ENCODE measurements around the gene BAD.
A peak's percentile ranks its signal among the peaks of the same experiment; 100 is the strongest.

BAD gene

DNA sequence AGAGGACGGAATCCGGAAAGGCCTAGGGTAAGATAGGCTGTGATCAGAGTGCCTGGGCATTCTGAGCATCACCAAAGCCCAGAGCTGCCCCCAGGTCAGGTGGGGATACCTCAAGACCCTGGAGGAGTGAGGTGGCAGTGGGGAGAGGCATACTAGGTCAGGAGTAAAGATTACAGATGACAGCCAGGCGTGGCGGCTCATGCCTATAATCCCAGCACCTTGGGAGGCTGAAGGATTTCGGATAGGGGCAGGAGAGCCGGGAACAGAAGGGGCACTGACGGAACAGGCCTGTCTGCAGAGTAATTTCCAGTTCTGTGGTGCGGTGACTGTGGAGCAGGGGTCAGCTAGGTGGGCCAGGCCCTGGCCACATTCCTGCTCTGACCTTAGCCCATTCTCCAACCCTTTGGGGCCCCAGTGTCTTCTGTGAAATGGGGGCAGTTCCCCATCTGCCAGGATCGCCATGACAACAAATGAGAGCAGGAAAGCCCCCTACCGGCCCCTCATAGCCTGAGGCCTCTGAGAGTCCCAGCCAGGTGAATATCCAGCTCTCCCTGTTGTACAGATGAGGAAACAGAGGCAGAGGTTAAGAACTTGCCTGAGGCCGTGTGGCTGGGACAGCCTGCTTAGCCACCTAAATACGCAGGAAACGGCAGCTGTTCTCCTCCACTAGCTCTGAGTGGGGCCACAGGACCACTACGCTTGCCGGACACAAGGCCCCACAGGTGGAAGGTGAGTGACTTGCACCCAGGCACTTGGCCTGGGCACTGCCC lies 9.2 kb downstream of the BAD start:
- DNase-seq = no peak

DNA sequence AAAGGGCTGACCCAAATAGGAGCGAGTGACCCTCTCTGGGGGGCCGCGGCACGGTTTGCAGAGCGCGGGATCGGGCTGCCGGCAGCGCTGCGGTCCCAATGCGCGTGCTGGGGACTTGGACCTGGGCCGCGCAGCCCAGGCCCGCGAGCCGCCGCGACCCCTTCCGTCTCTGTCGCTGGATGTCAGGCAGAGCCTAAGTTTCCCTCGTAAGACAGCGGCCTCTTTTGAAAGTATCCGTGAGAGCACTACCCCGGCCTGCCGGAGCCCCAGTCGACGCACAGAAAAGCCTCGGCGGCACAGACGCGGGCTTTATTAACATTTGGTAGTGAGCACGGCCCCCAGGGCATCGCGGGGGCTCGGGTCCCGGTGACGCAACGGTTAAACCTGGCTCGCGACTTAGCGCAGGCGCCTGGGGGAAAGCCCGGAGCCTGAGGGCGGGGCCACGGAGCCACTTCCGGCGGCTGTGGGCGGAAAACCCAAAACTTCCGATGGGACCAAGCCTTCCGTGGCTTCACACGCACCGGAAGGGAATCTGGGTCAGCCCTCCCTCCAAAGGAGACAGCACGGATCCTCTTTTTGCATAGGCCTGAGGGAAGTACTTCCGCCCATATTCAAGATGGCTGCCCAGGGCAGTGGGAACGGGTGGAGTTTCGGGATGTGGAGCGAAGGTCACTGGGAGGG lies 14.8 kb downstream of the BAD start:
- DNase-seq = peak; percentile 99

DNA sequence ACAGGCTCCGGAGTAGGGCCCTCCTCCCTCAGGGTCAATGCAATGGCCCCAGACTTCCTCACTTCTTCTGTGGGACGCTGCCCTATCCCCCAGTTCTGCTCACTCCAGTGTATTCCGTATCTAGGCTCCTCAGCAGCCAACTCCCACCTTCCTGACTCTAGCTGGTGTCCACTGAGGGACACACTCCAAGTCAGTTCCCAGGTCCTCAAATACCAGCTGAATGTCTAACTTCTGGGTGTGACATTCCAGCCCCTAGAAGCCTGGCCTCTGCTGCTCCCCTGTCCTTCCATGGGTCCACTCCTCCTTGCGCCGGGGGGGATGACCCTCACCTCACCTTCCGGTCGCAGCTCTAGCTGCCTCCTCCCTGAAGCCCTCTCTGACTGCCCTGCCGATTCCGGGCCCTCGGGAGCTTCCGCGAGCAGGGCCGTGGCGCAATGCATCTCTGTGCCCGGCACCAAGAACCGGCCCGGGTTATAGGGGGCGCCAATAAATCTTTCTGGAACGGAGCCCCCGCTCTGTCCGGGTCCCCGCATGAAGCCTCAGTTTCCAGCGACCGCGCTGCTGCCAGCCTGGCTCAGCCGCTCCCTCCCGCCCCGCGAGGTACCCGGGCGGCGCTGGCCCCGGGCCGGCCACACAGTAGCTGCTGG lies 15.4 kb downstream of the BAD start:
- DNase-seq = no peak

DNA sequence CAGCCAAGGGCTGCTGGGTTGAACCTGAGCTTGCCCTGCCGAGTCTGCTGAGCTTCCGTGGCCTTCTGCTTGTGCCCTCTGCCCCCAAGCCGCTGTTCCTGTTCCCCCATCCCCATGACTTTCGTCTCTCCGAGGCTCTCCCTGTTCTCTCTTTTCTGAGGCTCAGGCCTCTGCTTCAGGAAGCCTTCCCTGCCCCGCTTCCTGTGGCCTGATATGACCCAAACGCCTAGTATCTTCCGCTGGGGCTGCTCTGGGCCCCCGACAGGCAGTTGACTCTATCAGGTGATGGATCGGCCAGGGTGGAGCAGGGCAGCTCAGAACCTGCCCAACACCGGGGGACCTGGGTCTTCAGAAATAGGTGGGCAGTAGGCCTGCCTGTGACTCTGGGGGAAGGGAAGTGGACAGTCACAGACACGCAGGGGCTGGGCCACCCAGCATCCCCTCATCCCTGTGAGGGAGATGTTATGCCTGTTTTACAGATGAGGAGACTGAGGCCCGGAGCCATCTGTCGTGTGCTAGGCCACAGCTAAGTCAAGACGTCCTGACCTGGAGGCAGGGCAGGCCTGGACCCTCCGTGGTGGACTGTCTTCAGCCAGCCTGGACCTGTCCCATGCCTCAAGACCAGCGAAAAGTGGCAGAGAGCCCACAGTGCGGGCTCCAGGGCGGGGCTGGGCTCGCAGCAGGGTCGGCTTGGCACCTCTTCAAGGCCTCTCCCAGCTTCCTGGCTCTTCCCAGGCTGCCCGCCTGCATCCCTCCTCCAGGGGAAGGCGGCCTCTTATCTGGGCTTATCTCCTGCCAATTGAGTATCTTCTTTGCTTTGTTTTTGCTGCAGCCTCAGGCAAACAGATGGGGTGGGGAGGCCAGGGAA lies 16.2 kb downstream of the BAD start:
- DNase-seq = no peak

DNA sequence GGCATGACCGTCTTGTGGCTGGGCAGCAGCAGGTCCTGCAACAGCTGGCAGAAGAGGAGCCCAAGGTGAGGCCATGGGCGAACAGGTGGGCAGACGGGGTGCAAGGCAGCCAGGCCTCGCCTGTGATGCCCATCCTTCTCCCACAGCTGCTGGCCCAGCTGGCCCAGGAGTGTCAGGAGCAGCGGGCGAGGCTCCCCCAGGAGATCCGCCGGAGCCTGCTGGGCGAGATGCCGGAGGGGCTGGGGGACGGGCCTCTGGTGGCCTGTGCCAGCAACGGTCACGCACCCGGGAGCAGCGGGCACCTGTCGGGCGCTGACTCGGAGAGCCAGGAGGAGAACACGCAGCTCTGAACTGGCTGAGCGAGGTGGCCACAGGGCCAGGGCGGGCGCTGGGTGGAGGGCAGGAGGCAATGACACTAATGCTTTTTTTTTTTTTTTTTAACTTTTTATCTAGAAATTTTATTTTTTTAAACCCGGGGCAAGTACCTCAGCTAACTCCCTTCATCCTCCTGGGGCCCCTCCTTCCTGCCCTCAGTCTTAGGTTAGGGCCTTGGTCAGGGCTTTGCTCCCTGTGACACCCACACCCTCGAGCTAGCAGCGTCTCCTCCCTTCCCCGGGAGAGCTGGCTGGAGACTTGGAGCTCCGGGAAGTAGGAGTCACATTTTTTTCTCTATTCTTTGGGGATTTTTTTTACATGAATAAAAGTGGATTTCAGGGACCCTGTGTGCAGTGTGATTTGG lies 17.1 kb downstream of the BAD start:
- no peak for DNase-seq

DNA sequence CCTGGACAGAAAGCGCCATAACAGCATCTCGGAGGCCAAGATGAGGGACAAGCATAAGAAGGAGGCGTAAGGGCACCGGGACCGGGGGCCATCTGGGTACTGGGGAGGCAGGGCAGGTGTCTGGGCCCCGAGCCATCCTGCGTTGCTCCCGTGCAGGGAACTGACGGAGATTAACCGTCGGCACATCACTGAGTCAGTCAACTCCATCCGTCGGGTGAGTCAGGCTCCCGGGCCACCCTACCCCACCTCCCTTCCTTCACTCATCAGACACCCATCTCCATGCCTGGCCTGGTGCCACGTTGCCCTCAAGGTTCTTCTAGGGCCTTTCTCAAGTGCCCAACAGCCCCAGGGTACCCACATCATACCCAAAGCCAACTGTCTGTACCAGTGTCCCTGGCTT lies 18.1 kb downstream of the BAD start:
- DNase-seq = no peak

DNA sequence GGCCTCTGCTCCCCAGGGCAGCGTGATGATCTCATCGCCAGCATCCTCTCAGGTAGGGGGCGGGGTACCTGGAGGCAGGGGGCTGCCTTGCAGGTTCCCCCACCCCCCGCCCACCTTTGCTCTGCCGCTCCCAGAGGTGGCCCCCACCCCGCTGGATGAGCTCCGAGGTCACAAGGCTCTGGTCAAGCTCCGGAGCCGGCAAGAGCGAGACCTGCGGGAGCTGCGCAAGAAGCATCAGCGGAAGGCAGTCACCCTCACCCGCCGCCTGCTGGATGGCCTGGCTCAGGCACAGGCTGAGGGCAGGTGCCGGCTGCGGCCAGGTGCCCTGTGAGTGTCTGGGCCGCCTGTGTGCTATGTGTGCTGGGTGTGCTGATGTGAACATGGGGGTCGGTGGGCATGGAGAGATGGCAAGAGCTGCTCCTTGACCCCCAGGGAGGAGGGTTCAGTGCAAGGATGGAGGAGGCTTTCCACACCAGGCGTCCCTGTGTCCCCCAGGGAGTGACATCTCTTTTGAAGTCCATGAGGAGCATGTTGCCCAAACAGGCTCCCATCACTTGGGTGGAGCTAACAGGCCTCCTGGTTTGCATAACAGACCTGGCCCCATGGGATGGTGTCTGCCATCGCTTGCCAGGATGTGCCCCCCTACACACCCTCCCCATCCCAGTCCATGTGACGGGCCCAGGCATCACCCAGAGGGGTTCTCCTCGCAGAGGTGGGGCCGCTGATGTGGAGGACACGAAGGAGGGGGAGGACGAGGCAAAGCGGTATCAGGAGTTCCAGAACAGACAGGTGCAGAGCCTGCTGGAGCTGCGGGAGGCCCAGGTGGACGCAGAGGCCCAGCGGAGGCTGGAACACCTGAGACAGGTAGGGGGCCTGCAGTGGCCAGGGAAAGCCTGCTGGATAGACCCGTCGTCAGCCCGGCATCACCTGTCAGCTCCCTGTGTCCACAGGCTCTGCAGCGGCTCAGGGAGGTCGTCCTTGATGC lies 19.0 kb downstream of the BAD start:
- no peak for DNase-seq

DNA sequence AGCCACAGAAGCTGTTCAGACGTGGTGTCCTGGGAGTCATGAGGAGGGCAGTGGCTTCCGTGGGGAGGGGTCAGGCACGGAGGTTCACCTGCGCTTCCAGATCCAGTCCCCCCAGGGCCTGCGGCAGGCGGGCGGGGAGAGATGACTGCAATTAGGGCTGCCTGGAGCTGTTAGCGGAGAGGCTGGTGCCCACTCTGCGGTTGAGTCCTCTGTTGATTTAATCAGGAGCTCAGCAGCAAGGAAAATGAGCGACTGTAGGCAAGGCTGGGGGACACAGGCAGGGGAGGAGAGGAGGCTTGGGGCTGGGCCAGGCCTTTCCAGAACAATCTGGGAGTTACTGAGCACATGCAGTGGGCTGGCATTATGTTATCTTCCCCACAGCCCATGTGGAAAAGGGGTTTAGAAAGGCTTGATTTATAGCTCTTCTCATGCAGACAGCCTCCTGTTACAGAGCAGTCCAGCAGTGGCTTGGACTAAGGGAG lies 20.1 kb downstream of the BAD start:
- no peak for DNase-seq

DNA sequence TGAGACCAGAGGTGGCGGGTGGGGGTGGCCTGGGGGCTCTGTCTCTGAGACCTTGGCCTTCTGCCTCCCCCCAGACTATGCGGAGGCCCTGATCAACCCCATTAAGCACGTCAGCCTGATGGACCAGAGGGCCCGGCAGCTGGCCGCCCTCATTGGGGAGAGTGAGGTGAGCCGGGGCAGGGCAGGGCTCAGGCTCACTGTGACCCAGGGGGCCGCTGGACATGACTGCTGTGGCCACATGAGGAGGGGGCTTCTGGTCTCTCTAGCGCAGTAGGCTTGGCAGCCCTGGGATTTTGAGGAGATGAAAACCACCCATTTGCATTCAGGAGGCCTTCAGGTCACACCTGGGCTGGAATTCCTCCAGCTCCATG lies 20.5 kb downstream of the BAD start:
- no peak for DNase-seq

DNA sequence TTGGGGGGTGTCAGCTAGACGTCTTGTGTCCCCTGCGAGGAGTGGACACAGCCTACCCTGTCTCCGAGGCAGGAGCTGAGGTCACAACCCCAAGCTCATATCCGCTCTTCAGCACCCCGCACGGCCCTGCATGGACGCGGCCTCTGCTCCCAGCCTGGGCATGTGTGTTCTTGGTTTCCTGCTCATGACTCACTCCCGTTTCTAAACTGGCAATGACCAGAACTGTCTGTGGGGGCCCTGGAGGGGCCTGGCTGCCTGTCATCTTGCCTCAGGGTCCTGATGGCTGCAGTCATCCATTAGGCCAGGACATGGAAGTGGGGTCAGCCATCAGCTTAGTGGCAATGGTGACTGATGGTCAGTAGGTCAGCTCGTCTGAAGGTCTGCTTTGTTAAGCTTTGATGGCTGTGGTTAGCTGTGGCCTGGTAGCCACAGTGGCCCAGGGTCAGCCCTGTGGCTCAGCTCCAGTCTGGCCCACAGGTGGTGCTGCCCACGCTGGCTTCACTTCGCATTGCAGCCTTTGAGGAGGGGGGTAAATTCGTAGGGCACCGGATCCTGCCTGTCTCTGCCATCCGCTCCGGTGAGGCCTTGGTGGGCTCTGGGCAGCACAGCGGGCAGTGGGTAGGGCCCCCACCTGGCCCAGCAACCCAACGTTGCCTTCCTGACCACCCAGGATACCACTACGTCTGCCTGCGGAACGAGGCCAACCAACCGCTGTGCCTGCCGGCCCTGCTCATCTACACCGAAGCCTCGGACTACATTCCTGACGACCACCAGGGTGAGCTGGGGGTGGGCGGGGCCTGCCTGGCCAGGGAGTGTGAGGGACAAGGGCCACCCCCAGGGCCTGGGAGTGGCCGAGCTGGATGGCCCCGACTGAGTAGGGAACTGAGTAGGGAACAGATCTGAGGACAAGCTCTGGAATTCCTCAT lies 21.2 kb downstream of the BAD start:
- DNase-seq = no peak

DNA sequence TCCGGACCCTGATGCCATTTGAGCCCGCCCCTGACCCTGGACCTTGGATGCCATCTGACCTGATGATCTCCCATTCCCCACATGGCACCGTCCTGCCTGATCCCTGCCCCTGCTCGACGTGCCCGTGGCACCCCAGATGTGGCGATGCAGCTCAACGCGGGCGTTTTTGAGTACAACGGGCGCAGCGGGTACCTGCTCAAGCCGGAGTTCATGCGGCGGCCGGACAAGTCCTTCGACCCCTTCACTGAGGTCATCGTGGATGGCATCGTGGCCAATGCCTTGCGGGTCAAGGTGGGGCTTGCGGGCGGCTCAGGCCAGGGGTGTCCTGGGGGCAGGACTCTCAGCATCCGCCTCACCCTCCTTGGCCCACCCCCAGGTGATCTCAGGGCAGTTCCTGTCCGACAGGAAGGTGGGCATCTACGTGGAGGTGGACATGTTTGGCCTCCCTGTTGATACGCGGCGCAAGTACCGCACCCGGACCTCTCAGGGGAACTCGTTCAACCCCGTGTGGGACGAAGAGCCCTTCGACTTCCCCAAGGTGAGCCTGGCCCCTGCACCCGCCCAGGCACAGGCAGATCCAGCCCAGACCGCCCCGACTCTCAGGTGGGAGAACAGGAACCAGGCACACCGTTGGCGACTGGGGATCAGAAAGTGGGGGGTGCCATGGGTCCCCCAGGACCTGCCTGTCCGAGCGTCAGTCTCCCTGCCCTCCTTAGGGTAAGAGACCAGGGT lies 22.0 kb downstream of the BAD start:
- no peak for DNase-seq

DNA sequence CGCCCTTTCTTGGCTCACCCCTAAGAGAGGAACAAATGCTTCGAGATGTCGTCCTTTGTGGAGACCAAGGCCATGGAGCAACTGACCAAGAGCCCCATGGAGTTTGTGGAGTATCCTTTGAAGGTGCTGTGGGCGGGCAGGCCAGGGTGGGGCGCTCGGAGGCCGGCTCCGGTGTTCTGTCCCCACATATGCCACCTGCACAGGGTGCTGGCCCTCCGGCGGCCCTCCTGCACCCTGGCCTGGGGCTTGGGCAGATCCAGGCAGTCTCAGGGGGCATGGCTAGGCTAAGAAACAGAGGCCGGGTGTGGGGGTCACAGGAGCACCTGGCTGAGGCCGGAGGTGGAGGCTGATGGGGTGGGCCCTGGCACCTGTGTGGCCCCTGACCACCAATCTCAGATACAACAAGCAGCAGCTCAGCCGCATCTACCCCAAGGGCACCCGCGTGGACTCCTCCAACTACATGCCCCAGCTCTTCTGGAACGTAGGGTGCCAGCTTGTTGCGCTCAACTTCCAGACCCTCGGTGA lies 22.8 kb downstream of the BAD start:
- no peak for DNase-seq

DNA sequence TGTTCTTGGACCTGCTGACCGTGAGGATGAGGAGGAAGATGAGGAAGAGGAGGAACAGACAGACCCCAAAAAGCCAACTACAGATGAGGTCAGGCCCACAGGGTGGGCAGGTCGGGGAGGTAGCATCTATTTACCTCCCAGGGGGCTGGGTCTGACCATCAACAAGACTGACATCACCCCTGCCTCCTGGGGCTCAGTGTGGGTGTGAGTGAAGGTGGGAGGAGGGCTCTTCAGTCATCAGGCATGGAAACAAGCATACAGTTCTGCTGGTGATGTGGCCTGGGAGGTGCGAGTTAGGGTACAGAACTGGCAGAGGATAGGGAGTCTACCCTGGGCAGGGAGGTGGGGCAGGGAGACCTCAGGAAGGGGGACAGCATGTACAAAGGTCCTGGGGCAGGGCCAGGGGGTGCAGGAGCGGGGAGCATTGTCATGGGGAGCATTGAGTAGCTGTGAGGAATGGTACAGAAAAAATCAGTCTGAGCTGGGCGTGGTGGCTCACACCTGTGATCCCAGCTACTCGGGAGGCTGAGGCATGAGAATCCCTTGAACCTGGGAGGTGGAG lies 24.2 kb downstream of the BAD start:
- no peak for DNase-seq

DNA sequence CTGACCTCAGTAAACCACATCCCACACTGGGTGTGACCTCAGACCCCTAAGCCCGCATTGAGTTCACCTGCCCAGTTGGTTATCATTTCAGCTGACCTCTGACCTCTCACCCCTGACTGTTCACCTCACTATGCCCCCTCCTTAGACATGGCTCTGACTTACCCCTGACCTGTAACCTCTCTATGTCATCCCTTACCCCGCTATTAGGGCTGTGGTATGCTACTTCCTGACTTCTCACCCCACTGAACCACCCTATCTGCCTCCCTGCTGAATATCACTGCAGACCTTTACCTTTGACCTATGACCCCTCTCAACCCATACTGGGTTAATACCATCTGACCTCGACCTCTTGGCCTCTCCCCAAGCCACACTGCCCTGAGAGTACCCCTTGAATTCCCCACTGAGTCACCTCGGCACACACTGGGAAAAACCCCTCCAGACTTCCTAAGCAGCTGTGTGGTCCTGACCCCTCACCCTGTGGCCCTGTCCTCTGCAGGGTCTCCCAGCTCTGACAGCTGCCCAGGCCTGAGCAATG lies 24.9 kb downstream of the BAD start:
- DNase-seq = no peak

DNA sequence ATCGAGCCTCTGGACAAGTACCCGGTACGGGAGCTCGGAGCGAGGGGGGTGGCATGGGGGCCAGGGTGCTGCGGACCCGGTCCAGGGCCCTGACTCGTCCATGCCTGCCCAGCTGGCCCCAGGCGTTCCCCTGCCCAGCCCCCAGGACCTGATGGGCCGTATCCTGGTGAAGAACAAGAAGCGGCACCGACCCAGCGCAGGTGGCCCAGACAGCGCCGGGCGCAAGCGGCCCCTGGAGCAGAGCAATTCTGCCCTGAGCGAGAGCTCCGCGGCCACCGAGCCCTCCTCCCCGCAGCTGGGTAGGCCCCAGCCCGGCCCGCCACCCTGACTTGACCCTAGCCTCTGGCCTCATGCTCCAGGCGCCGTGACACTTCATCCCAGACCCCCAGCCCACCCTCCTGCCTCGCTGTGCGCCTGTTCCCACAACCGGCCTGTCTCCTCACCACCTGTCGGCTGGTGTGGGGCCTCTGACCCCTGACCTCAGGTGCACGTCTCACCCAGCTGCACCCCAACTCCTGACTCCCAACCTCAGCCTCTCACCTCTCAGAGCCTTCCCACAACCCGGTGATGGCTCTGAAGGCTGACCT lies 25.4 kb downstream of the BAD start:
- no peak for DNase-seq

DNA sequence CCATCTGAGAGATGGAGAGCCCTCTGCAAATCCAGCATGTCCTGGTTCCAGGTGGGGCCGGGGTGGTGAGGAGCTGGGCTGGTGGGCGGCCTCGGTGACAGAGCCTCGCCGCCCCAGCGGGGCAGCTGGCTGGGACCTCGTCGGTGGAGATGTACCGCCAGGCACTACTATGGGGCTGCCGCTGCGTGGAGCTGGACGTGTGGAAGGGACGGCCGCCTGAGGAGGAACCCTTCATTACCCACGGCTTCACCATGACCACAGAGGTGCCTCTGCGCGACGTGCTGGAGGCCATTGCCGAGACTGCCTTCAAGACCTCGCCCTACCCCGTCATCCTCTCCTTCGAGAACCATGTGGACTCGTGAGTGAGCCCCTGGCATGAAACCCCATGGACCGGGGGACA lies 26.1 kb downstream of the BAD start:
- no peak for DNase-seq

DNA sequence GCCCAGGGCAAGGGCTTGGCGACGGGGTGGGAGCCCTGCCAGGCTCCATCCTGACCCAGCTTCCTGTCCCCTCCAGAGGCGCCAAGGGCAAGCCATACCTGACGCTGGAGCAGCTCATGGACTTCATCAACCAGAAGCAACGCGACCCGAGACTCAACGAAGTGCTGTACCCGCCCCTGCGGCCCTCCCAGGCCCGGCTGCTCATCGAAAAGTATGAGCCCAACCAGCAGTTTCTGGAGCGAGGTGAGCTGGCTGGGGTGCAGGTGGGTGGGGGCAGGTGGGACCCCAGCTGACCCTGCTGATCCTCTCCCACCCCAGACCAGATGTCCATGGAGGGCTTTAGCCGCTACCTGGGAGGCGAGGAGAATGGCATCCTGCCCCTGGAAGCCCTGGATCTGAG lies 28.2 kb downstream of the BAD start:
- no peak for DNase-seq

Data from NCI-H510A (cell line).